ENCODE measurements around the gene LIPI.
"Not testable (repeated sequence)": the region's sequence is repeated elsewhere in the genome, so short reads cannot be mapped to it uniquely, and the experiment has no call there.

The LIPI gene

GRCh38 chr21:14116080-14116481, 94.7 kb downstream of the LIPI start:
- no peak for FAIRE-seq

DNA sequence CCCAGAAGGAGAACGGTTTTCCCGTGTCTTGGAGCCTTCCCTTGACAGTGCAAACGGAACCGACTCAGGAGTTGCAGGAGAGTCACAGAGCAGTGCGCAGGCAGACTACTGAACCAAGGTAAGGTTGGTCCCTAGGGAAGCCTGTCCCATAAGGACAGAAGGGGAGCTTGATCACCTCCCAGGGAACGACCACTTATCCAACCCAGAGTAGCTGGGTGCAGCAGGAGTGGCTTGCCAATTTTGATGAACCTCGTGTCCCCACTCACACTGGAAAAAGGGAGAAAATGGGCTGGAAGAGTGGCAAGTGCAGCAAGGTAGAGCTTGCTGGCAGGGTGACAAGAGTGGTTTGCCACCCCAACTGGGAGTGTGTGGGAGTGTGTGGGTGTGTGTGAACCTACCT, 95.1 kb downstream of the LIPI start:
- FAIRE-seq = no peak

DNA sequence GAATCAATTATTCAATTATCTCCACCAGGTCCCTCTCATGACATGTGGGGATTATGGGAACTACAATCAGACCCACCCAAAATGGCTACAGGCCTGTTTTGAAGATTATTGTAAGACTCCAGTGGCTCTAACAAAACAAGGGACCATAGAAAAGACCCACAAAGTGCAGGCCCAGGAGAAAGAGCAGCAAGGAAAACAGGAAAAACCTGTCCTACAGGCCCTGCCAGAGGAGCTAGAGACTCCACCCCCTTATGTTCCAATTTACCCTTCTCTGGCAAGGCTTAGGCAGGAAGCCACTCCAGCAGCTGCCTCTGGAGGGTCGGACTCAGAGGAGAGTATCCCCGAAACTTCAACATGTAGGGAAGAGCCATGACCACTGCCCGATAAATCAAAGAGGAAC, 96.5 kb downstream of the LIPI start:
- no peak for FAIRE-seq

GRCh38 chr21:14104564-14104963, 106.2 kb downstream of the LIPI start:
- not testable (repeated sequence) for FAIRE-seq

- FAIRE-seq = no peak
Observed at GRCh38 chr21:14099570-14099969, 111.2 kb downstream of the LIPI start.

GRCh38 chr21:14097881-14098499, 112.8 kb downstream of the LIPI start:
- FAIRE-seq = no peak

- FAIRE-seq = no peak
Observed at GRCh38 chr21:14096577-14096976, 114.2 kb downstream of the LIPI start.

GRCh38 chr21:14096172-14096571, 114.6 kb downstream of the LIPI start:
- FAIRE-seq = no peak

- no peak for FAIRE-seq
Observed at GRCh38 chr21:14095056-14095455, 115.7 kb downstream of the LIPI start.

- no peak for FAIRE-seq
Observed at GRCh38 chr21:14092834-14093560, 117.8 kb downstream of the LIPI start.

DNA sequence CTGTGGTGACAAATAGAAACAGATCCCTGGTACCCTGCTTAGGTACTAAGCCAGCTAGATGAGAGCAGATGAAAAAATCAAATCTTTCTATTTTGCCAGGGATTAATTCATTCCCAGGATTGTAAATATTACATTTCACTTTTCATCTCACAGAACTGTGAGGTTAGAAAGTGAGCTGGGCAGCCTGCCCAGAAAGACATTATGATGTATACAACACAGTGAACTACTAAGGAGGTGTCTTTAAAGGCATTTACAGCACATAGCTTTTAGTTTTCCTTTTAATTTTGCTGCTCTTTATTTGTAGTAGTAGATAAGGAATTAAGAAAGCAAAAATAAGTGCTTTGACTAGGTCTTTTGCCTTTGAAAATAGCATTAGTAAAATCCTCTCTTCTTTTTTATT, 120.6 kb downstream of the LIPI start:
- not testable (repeated sequence) for FAIRE-seq

GRCh38 chr21:14088391-14088790, 122.4 kb downstream of the LIPI start:
- no peak for FAIRE-seq

- no peak for FAIRE-seq
Observed at GRCh38 chr21:14086553-14086952, 124.2 kb downstream of the LIPI start.

GRCh38 chr21:14084701-14085100, 126.1 kb downstream of the LIPI start:
- no peak for FAIRE-seq

GRCh38 chr21:14084068-14084501, 126.7 kb downstream of the LIPI start:
- FAIRE-seq = no peak

- FAIRE-seq = no peak
Observed at GRCh38 chr21:14080764-14081096, 130.0 kb downstream of the LIPI start.

- no peak for FAIRE-seq
Observed at GRCh38 chr21:14080040-14080763, 130.6 kb downstream of the LIPI start.

DNA sequence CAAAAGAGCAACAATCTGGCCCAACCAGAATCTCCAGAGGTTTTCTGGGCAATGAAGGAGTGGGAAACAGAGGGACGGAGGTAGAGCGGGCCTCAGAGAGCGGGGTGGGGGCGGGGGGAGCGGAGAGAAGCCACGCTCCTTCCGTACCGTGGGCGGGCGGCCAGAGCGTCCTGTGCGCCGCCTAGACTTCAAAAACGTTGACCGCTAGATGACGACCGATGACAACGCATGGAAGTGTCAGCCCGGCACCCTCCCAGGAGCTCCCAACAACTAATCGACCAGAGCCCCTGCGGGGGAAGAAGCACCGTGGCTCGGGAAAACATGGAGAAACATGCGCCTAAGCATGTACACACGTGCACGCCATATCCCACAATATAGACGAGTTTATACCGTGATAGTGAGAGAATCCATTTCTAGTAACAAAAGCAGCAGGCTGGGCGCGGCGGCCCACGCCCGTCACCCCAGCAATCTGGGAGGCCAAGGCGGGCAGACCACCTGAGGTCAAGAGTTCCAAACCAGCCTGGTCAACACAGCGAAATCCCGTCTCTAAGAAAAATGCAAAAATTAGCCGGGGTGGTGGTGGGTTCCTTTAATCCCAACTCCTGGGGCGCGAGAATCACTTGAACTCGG, 131.9 kb downstream of the LIPI start:
- no peak for FAIRE-seq

GRCh38 chr21:14076143-14076806, 134.5 kb downstream of the LIPI start:
- FAIRE-seq = no peak

DNA sequence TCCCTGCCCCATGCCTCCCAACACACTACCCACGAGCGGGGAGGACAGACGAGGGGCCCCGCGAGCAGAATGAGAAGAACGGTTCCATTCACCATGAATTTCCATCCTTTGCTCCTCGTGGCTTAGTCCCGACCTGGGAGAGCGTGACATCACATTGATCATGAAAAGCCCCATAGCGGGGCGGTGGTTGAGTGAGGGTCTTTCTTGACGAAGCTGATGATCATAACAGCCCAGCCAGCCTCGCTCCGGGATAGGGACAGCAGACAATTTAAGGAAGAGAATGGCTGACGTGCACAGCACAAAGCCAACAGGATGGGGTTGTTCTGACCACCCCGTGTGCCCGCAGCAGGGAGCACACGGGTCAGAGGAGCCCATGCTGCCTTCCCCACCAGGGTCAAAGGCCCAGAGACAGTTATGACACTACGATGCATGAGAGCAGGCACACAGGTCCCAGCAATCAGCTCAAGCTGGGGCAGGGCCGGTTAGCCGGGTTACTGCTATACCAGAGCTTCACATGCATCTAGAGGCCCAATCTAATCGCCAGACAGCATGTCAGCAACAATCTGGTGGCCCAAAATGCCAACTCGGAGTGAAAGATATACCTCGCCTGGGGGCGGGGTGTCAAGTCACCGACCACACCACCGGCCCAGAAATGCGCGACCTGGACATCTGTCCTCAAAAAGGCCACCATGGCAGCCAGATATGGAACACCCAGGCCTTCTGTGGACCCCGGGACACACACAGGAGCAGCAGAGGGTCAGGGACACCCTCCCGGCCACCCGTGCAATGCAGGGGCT, 135.2 kb downstream of the LIPI start:
- no peak for FAIRE-seq

DNA sequence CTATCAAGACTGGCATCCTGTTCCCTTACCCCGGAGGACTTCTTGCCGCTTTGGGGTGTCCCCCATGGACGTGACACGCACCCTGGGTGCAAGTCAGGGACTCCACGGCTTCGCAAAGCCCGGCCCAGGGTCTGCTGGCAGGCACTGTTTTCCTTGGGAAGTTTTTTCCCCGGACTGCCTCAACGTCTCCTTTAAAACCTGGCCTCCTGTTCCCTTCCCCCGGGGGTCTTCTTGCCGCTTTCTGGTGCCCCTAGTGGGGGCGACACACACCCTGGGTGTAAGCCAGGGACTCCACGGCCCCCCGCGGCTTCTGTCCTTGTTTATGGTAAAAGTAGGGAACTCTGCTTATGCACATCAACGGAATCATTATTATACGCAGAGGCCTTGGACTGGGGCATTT, 136.6 kb downstream of the LIPI start:
- no peak for FAIRE-seq

DNA sequence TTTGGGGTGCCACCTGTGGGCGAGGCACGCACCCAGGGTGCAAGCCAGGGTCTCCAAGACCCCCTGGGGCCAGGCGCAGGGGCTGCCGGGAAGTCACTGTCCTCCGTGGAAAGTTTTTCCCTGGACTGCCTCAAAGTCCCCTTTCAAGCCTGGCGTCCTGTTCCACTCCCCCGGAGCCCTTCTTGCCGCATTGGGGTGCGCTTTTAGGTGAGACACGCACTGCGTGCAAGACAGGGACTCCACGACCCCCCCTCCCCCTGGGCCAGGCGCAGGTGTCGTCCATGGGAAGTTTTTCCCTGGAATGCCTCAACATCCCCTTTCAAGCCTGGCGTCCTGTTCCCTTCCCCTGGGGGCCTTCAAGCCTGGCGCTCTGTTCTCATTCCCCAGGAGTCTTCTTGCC, 137.1 kb downstream of the LIPI start:
- no peak for FAIRE-seq
